K562 (cell line): ENCODE data around the gene ECT2L. TPM values are rescaled to one million over a fixed set of nuclear protein-coding genes. Genes with fewer than 3 reads are reported as not detected.

Experiments used
- ATAC-seq: fragments of 200-7000 bp; cut with Tn5 transposase; 3 replicates; pipeline ENCODE4 v1.9.1; 2020; ENCODE audit warnings: moderate library complexity
- BruUV-seq: library from RNA; stranded (reverse); fragments of 400-500 nt; replicated peaks from 2 replicates; lab custom pipeline; 2021; lab: Mats Ljungman, UMichigan
- CTCF ChIA-PET: fragments of 300-600 bp; formaldehyde crosslinking; extraction: SDS; loops from one replicate; lab custom pipeline; 2021; ENCODE audit warnings: low intra/inter-chr PET ratio; lab: Yijun Ruan, JAX
- POLR2A ChIA-PET: fragments of 300-600, 350-650 bp; sonication (Branson Sonifier 250); formaldehyde crosslinking; extraction: SDS; loops from one replicate; lab custom pipeline; 2021; ENCODE audit warnings: antibody characterized with exemption, inconsistent platforms; lab: Yijun Ruan, JAX
- DNase-seq, 4 experiments: peaks; one replicate each; pipeline versions ENCODE4 v3.0.0 to v3.0.0-alpha.2; 2011 to 2018; ENCODE audit warnings: low spot score in 3 of 4, mixed read lengths in 3 of 4; ENCODE audit errors: extremely low read depth in 1 of 4
- FAIRE-seq: peaks from 2 replicates; lab custom pipeline; 2011; peaks lifted over from hg19 to GRCh38; lab: Jason Lieb, UNC
- H2AFZ ChIP-seq: 2 replicates; pipeline ENCODE4 v1.6.0; 2011; ENCODE audit warnings: low read depth, low read length, control low read depth, inconsistent platforms
- H3K27ac ChIP-seq: fragments of 200-600 bp; 3 replicates; pipeline ENCODE4 v1.8.0; 2011; ENCODE audit warnings: low read depth, mild to moderate bottlenecking, control low read depth, inconsistent platforms, low read length, moderate library complexity, mixed read lengths; ENCODE audit errors: extremely low read depth
- H3K27me3 ChIP-seq, 2 experiments: fragments of 300-600 bp in 1 of 2; 2 replicates in 1 of 2; 3 replicates in 1 of 2; pipeline versions ENCODE4 v1.6.0 to v1.8.0; 2011; ENCODE audit warnings: inconsistent platforms in 2 of 2, low read length in 2 of 2, mild to moderate bottlenecking in 1 of 2, mixed read lengths in 1 of 2, moderate library complexity in 1 of 2; ENCODE audit not compliant: control insufficient read depth in 2 of 2, insufficient read depth in 2 of 2
- H3K36me3 ChIP-seq: fragments of 300-600 bp; 3 replicates; pipeline ENCODE4 v1.8.0; 2011; ENCODE audit warnings: mild to moderate bottlenecking, low read length, inconsistent platforms; ENCODE audit not compliant: control insufficient read depth, insufficient read depth
- H3K4me1 ChIP-seq, 2 experiments: fragments of 200-600 bp in 1 of 2; replicated peaks in 1 of 2; 2 replicates in 1 of 2; 3 replicates in 1 of 2; pipeline versions ENCODE4 v1.5.1 to v1.8.0; 2011; ENCODE audit warnings: inconsistent platforms in 2 of 2, low read length in 2 of 2, mild to moderate bottlenecking in 1 of 2, mixed read lengths in 1 of 2, moderate library complexity in 1 of 2; ENCODE audit not compliant: control insufficient read depth in 2 of 2, insufficient read depth in 2 of 2
- H3K4me2 ChIP-seq: 2 replicates; pipeline ENCODE4 v1.6.1; 2011; ENCODE audit warnings: low read length, control low read depth, inconsistent platforms, mixed read lengths; ENCODE audit not compliant: insufficient read depth
- H3K4me3 ChIP-seq: fragments of 200-600 bp; sonication (generic), shearing (Covaris generic); 2 replicates; pipeline ENCODE4 v1.5.1; 2016; ENCODE audit warnings: control low read depth, inconsistent platforms
- H3K79me2 ChIP-seq: fragments of 200-600 bp; 3 replicates; pipeline ENCODE4 v1.8.0; 2011; ENCODE audit warnings: low read length, inconsistent platforms; ENCODE audit not compliant: control insufficient read depth, insufficient read depth
- H3K9ac ChIP-seq, 2 experiments: 2 replicates each; pipeline versions ENCODE4 v1.6.0 to v1.6.1; 2011; ENCODE audit warnings: low read depth in 2 of 2, low read length in 2 of 2, control low read depth in 1 of 2, inconsistent platforms in 1 of 2, mild to moderate bottlenecking in 1 of 2, mixed read lengths in 1 of 2; ENCODE audit not compliant: insufficient read depth in 1 of 2
- H3K9me1 ChIP-seq: one replicate; pipeline ENCODE4 v1.6.0; 2011; ENCODE audit warnings: inconsistent platforms, mild to moderate bottlenecking, low read length, moderate library complexity; ENCODE audit not compliant: control insufficient read depth, insufficient read depth
- H3K9me3 ChIP-seq: replicated peaks from 2 replicates; pipeline ENCODE4 v1.5.1; 2011; ENCODE audit warnings: low read depth, low read length, inconsistent platforms; ENCODE audit not compliant: control insufficient read depth, insufficient read depth
- H4K20me1 ChIP-seq: replicated peaks from 2 replicates; pipeline ENCODE4 v1.6.1; 2011; ENCODE audit warnings: low read length, inconsistent platforms, mixed read lengths; ENCODE audit not compliant: control insufficient read depth, insufficient read depth
- ARID1B ChIP-seq: fragments of 450-650 bp; IDR thresholded peaks from 2 replicates; pipeline ENCODE4 v1.6.1; 2016; ENCODE audit warnings: antibody characterized with exemption, mild to moderate bottlenecking, inconsistent platforms
- RB1 ChIP-seq: fragments of 450-650 bp; IDR thresholded peaks from 2 replicates; pipeline ENCODE4 v1.6.1; 2017; ENCODE audit warnings: low read depth, mild to moderate bottlenecking
- SRF ChIP-seq, 2 experiments: fragments of 250-450, 450-650 bp in 1 of 2; sonication (Bioruptor Pico) in 1 of 2; sonication (generic) in 1 of 2; formaldehyde crosslinking; IDR thresholded peaks; 2 replicates each; pipeline versions ENCODE4 v1.5.0 to v1.5.1; 2020 to 2022; ENCODE audit warnings: mild to moderate bottlenecking in 1 of 2, missing genetic modification reagents in 1 of 2
- ZNF644 ChIP-seq: fragments of 200-800 bp; sonication (Bioruptor generic); IDR thresholded peaks from 2 replicates; pipeline ENCODE4 v1.6.1; 2016; ENCODE audit warnings: low read depth, missing genetic modification characterization, missing compliant biosample characterization
- ZNF79 ChIP-seq: fragments of 250-450 bp; sonication (Bioruptor Pico); IDR thresholded peaks from 2 replicates; pipeline ENCODE4 v1.4.0; 2020; ENCODE audit warnings: low read depth, mild to moderate bottlenecking, moderate library complexity
- WGBS: fragments of 100-300 bp; shearing (Covaris generic); methylation state at CpG from one replicate; pipeline ENCODE4 v1.1.6; 2016; ENCODE audit warnings: low coverage, mixed read lengths; ENCODE audit not compliant: insufficient coverage; ENCODE audit errors: missing lambda C conversion rate; 5-methylcytosine and 5-hydroxymethylcytosine counted together
- in situ Hi-C: fragments of 300-500 bp; cut with MboI; formaldehyde crosslinking; loops from 4 replicates; pipeline ENCODE4 v1.15.0; 2018; ENCODE audit warnings: inconsistent platforms, mixed read lengths
- intact Hi-C: fragments of 100-400 bp; cut with micrococcal nuclease; formaldehyde crosslinking; loops from 2 replicates; pipeline ENCODE4 v1.14.2; 2022
- polyA plus RNA-seq, 8 experiments: library from polyadenylated mRNA; depleted of rRNA in 4 of 8; stranded (reverse) in 5 of 8; unstranded in 3 of 8; fragments of >200 nt; fragmentation: Nextera tagmentation in 2 of 8; fragmentation: Illumina TruSeq in 1 of 8; extraction: Ambion mirVana in 2 of 8; extraction: Trizol in 1 of 8; gene quantifications; 2 replicates each; pipeline versions ENCODE4 v1.2.1 to v1.2.3, GENCODE V29; 2011 to 2014; ENCODE audit warnings: inconsistent platforms in 1 of 8, missing spikeins in 1 of 8
- total RNA-seq, 7 experiments: library from RNA; depleted of rRNA in 6 of 7; stranded (reverse); fragments of >200 nt in 6 of 7; fragmentation: Illumina TruSeq in 2 of 7; extraction: Trizol in 2 of 7; gene quantifications; 2 replicates each; pipeline versions ENCODE4 v1.2.1 to v1.2.3, GENCODE V29; 2011 to 2021; ENCODE audit warnings: low replicate concordance in 1 of 7

Gene ECT2L
- total and polyA plus RNA-seq, 9 of the 15 experiments (the other 6 are each of a cell fraction or from before 2014, with no cell fraction given): 0.03 to 0.04 TPM; not detected in 7

- in situ Hi-C loops (no loop called here), intact Hi-C loops (no loop called here)
- CTCF ChIA-PET: no interaction called here
- WGBS: 100% methylated on average over 1 of the region's 1 CpG
- H3K9ac ChIP-seq: no peak overlapping the region
- peaks cover 38% of the 10 kb centered on the region; the same call in 2 of the 3 replicates for H3K36me3 ChIP-seq
- H3K9me3 ChIP-seq: no peaks in the 10 kb centered on the region
- H3K79me2 ChIP-seq: no peaks in the 10 kb centered on the region
- H4K20me1 ChIP-seq: no peaks in the 10 kb centered on the region
- no peaks in the 10 kb centered on the region for H3K4me1 ChIP-seq
- H2AFZ ChIP-seq: no peak overlapping the region
- FAIRE-seq (no peak), ATAC-seq (no peak)
- no peak overlapping the region for H3K27ac ChIP-seq
- no TSS peak for BruUV-seq
- H3K4me3 ChIP-seq: no peak overlapping the region
- no peak overlapping the region for H3K4me2 ChIP-seq
- TF ChIP-seq SRF (CRISPR knock-in tag; IDR thresholded peaks at IDR 0.05) (no peak), RB1 (no peak), ZNF644 (no peak), ARID1B (no peak)
- TF ChIP-seq, all 486 proteins: peak for 0
- DNase-seq: no peak
- no peaks in the 10 kb centered on the region for H3K9me1 ChIP-seq
- POLR2A ChIA-PET: interaction anchor here (0.7 kb wide), 1 partner anchor 14 kb away, joined by 3 read pairs; no protein-coding TSS in a partner anchor
- no peaks in the 10 kb centered on the region for H3K27me3 ChIP-seq
Observed at GRCh38 chr6:138909975-138910374, 114.1 kb downstream of the ECT2L start.

GRCh38 chr6:138912308-138912707 lies 116.4 kb downstream of the ECT2L start:
- no TSS peak for BruUV-seq
- Histone ChIP-seq H4K20me1 (no peaks in the 10 kb centered on the region), H3K9me3 (no peaks in the 10 kb centered on the region), H3K4me1 (no peaks in the 10 kb centered on the region), H3K4me3 (no peak overlapping the region), H3K4me2 (no peak overlapping the region), H3K36me3 (peaks cover 35% of the 10 kb centered on the region; the same call in 2 of the 3 replicates), H3K79me2 (no peaks in the 10 kb centered on the region), H3K27me3 (no peaks in the 10 kb centered on the region), H3K27ac (no peak overlapping the region), H3K9me1 (no peaks in the 10 kb centered on the region), H3K9ac (no peak overlapping the region), H2AFZ (no peak overlapping the region)
- DNase-seq: no peak
- POLR2A ChIA-PET: no interaction called here
- in situ Hi-C loops (no loop called here), intact Hi-C loops (no loop called here)
- 80% methylated on average over 3 of the region's 3 CpGs for WGBS
- ATAC-seq: no peak
- CTCF ChIA-PET: no interaction called here
- no peak for TF ChIP-seq ZNF79 (CRISPR knock-in tag)
- FAIRE-seq: no peak
